AG09319 (cell line): ENCODE results near the gene AATK.

Source experiments
- DNase-seq: peaks from one replicate; pipeline ENCODE4 v3.0.0-alpha.2; 2010; ENCODE audit warnings: low read depth; ENCODE audit errors: extremely low read depth
- TF ChIP-seq, protein P1 (sequence below): IDR thresholded peaks from 2 replicates; pipeline ENCODE4 v1.5.1; 2011; ENCODE audit warnings: low read depth, mild to moderate bottlenecking, inconsistent platforms, low read length, moderate library complexity

The AATK gene

DNA sequence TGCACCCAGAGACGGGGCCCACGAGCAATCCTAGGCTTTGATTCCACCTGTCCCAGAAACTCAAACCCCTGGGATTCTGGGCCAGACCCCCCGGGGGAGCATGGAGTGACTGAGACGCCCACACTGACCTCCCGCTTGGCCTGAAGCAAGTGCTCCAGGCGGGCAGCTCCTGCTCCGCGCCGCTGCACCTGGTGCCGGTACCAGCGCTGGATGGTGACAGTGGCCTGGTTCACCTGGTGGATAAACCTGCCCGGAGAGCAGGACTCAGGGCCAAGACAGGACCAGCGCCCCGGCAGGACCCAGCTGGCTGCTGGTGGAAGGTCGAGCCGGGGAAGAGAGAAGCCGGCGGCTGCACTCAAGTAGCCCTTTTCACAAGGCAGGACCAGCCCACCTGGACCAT is 34.2 kb upstream of the AATK start:
- TF ChIP-seq, protein P1, sequence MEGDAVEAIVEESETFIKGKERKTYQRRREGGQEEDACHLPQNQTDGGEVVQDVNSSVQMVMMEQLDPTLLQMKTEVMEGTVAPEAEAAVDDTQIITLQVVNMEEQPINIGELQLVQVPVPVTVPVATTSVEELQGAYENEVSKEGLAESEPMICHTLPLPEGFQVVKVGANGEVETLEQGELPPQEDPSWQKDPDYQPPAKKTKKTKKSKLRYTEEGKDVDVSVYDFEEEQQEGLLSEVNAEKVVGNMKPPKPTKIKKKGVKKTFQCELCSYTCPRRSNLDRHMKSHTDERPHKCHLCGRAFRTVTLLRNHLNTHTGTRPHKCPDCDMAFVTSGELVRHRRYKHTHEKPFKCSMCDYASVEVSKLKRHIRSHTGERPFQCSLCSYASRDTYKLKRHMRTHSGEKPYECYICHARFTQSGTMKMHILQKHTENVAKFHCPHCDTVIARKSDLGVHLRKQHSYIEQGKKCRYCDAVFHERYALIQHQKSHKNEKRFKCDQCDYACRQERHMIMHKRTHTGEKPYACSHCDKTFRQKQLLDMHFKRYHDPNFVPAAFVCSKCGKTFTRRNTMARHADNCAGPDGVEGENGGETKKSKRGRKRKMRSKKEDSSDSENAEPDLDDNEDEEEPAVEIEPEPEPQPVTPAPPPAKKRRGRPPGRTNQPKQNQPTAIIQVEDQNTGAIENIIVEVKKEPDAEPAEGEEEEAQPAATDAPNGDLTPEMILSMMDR = no peak
- no peak for DNase-seq

DNA sequence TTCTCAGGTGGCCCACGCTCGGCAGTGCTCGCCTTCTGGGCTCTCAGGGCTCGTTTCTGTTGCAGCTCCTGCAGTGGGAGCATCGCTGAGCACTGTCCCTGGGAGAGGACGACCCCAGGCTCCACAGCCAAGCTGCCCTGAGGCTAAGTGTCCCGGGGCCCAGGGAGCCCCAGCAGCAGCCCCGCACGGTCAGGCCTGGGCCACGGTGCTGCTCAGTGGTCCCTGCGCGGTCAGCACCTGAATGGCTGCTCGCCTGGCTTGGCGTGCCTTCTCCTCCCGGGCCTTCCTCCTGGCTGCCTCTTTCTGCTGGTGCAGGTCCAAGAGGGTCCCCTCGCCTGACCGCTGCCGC is 33.4 kb upstream of the AATK start:
- DNase-seq = no peak
- TF ChIP-seq, protein P1 = no peak

DNA sequence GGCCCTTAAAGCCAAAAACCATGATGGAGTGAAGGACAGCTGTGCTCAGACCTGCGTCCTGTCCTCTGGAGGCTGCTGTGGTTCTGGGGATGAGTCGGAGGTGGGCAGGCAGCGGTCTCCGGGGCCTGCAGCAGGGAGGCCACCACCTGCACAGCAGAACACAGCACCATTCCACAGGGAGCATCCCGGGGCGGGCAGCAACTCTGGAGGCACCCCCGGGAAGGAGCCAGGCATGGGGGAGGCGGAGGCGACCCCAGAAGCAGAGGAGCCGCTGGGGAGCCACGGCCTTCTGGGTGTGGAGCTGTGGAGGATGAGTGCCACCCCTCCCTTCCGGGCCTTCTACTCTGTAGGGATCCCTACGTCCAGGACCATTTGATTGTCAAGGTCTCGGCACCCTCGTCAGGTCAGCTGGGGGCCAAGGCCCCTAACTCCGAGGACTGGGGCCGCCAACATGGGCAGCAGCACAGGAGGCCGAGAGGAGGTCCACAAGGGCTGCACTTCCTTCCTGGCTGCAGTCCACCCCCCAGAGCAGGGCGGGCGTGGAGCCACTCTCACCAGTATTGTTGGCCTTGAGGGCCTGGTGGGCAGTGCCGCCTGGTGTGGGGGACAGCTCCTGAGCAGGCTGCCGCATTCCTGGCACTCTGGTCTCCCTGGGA is 32.9 kb upstream of the AATK start:
- DNase-seq = no peak
- TF ChIP-seq, protein P1 = no peak

DNA sequence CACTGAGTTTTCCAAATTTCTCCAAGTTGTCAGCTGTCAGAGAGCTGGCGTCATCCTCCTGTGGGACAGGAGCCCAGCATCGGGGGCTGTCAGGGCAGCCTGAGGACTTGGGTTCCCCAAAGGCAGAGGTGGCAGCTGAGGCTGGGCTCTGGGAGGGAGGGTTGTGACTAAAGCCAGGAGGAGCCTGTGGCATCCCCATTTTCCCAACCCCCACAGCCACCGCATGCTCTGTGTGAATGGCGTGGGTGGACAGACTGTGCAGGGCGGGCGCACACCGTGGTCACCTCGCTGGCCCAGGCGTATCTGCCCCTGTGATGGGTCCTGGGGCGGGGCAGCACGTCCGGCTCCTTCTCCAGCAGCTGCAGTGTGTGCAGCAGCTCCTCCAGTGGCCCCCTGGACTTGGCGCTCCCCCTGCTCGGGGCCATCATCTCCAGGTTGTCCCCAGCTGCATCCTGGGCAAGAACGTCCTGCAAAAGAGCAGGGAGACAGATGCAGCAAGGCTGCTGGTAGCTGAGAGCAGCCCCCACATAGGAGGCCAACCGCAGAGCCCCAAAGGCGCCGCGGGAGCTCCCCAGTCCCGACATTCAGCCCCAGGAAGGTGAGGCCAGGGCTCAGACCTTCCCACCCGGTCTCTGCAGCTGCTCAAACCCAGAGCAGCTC is 31.9 kb upstream of the AATK start:
- no peak for DNase-seq
- TF ChIP-seq, protein P1 = no peak

DNA sequence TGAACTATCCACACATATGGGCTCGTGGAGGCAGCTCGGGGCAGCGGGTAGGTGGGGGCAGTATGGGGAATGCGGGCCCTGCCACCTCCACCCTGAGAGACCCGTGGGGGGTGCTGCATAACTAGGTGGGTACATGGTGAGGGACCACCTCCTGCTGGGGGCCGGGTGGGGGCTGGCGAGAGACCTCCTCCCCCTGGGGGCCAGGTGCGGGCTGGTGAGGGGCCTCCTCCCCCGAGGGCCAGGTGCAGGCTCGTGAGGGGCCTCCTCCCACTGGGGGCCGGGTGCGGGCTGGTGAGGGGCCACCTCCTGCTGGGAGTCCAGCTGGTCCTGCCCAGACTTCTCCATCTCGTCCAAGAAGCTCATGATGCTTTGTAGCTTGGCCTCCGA is 31.4 kb upstream of the AATK start:
- no peak for DNase-seq
- TF ChIP-seq, protein P1 = no peak

DNA sequence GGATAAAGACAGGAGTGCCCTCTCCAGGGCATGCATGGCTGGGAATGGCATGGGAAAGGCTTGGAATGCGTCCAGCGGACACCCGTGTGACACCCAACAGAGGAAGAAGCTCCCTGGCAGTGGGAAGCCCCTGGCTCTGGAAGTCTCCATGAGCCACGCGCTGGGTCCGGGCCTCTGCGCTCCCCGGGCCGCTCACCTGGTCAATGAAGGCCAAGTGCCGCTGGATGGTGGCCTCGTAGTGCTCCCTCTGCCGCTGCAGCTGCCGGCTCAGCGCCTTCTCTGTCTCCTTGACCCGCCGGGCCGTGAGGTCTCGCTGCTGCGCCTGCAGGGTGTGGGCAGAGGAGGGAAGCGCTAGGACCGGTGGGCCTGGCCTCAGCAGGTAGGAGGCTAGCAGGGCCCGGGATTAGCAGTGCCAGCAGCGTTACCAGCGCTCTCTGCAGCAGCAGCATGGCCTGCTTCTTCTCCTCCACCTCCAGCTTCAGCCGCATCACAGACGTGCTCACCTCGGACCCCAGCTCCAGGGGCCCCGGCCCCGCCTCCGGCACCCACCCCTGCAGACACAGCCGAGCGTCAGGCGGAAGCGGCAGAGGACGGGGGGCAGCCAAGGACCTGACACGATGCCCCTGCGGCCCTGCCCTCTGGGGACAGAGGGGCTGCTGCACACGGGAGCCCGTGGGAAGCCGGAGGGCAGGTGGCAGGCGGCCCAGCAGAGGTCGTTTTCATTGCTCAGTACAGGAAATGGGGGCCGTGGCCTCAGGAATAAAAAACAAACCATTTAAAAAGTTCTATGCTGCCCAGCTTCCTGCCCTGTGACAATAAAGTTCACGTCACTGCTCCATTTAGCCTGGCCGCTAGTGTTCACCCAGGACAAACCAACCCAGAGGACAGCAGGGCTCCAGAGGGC is 30.7 kb upstream of the AATK start:
- TF ChIP-seq, protein P1 = no peak
- no peak for DNase-seq
